GM06990 (cell line): ENCODE results near the gene RIMS1.
"Not testable (repeated sequence)": the region's sequence is repeated elsewhere in the genome, so short reads cannot be mapped to it uniquely, and the experiment has no call there.

ENCODE experiments used
- DNase-seq: peaks from one replicate; pipeline ENCODE4 v3.0.0-alpha.2; 2011; ENCODE audit not compliant: insufficient read length; ENCODE audit errors: extremely low read depth
- H3K27me3 ChIP-seq: replicated peaks from 2 replicates; pipeline ENCODE4 v1.6.0; 2011; ENCODE audit warnings: low read length; ENCODE audit not compliant: control insufficient read depth, insufficient read depth
- H3K36me3 ChIP-seq: 2 replicates; pipeline ENCODE4 v1.5.1; 2011; ENCODE audit warnings: low read length; ENCODE audit not compliant: control insufficient read depth, insufficient read depth
- H3K4me3 ChIP-seq: replicated peaks from 2 replicates; pipeline ENCODE4 v1.5.1; 2011; ENCODE audit warnings: low read depth, mild to moderate bottlenecking, control low read depth, low read length
- TF ChIP-seq, protein P1 (sequence below): IDR thresholded peaks from 2 replicates; pipeline ENCODE4 v1.5.1; 2011; ENCODE audit warnings: low read length, control low read depth, mild to moderate bottlenecking, inconsistent platforms; ENCODE audit not compliant: insufficient read depth, poor library complexity, severe bottlenecking

Gene RIMS1

DNA sequence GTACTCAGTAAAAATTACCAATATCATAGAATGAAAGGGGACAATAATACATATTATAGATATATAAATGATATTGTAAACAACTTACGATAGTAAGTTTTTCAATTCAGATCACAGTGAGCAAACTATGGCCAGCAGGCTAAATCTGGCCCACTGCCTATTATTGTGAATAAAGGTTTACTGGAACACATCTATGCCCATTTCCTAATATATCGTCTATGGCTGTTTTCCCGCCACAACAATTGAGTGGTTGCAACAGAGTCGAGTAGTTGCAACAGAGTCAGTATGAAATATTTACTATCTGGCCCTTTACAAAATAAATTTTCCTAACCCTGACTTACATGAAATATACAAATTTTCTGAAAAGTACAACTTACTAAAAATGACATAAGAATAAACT is 438.2 kb downstream of the RIMS1 start:
- no peaks in the 10 kb centered on the region for H3K36me3 ChIP-seq
- H3K27me3 ChIP-seq = no peaks in the 10 kb centered on the region
- no peak for DNase-seq
- no peak overlapping the region for H3K4me3 ChIP-seq
- TF ChIP-seq, protein P1, sequence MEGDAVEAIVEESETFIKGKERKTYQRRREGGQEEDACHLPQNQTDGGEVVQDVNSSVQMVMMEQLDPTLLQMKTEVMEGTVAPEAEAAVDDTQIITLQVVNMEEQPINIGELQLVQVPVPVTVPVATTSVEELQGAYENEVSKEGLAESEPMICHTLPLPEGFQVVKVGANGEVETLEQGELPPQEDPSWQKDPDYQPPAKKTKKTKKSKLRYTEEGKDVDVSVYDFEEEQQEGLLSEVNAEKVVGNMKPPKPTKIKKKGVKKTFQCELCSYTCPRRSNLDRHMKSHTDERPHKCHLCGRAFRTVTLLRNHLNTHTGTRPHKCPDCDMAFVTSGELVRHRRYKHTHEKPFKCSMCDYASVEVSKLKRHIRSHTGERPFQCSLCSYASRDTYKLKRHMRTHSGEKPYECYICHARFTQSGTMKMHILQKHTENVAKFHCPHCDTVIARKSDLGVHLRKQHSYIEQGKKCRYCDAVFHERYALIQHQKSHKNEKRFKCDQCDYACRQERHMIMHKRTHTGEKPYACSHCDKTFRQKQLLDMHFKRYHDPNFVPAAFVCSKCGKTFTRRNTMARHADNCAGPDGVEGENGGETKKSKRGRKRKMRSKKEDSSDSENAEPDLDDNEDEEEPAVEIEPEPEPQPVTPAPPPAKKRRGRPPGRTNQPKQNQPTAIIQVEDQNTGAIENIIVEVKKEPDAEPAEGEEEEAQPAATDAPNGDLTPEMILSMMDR = no peak

DNA sequence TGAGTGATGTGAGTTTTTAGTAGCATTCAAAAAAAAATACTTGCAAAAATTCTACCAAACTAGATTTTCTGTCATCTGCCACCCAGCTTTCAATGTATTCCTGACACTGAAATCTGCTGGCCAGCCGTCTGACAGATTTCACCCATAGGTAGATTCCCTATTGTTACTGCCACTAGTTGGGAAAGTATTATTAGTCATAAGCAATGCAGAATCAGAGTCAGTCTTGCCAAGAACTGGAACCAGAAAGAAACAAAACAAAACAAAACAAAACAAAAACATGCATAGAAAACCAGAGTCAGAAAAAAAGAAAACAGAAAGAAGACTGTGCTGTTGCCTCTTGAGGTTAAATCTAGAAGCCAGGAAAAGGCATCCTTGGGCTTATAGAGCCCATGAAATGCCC is 442.4 kb downstream of the RIMS1 start:
- H3K27me3 ChIP-seq = no peaks in the 10 kb centered on the region
- H3K36me3 ChIP-seq = no peaks in the 10 kb centered on the region
- no peak for DNase-seq
- TF ChIP-seq, protein P1 = no peak
- H3K4me3 ChIP-seq = no peak overlapping the region

DNA sequence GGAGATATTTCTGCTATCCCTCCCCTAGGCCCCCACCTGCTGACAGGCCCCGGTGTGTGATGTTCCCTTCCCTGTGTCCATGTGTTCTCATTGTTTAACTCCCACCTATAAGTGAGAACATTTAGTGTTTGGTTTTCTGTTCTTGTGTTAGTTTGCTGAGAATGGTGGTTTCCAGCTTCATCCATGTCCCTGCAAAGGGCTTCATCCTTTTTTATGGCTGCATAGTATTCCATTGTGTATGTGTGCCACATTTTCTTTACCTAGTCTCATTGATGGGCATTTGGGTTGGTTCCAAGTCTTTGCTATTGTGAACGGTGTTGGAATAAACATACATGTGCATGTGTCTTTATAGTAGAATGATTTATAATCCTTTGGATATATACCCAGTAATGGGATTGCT is 448.9 kb downstream of the RIMS1 start:
- H3K4me3 ChIP-seq, H3K27me3 ChIP-seq, DNase-seq, H3K36me3 ChIP-seq: not testable (repeated sequence)

DNA sequence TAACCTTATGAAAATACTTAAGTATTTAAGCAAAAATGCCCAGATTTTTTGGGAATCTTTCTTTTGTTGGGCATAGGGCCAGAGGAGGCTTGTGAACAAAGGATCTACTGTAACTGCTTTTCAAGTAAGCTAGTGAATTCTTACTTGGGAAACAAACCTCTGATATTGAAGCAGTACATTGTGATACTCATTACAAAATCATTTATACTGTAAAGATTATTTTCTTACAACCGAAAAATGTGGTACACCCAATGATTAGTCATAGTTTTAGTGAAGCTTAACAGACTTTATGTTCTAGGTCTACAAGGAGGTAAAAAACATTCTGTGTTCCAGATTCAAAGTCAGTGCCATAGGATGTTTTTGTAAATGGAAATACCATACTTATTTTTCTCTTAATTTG is 462.6 kb downstream of the RIMS1 start:
- no peaks in the 10 kb centered on the region for H3K27me3 ChIP-seq
- TF ChIP-seq, protein P1 = no peak
- no peak for DNase-seq
- H3K36me3 ChIP-seq = no peaks in the 10 kb centered on the region
- H3K4me3 ChIP-seq = no peak overlapping the region

DNA sequence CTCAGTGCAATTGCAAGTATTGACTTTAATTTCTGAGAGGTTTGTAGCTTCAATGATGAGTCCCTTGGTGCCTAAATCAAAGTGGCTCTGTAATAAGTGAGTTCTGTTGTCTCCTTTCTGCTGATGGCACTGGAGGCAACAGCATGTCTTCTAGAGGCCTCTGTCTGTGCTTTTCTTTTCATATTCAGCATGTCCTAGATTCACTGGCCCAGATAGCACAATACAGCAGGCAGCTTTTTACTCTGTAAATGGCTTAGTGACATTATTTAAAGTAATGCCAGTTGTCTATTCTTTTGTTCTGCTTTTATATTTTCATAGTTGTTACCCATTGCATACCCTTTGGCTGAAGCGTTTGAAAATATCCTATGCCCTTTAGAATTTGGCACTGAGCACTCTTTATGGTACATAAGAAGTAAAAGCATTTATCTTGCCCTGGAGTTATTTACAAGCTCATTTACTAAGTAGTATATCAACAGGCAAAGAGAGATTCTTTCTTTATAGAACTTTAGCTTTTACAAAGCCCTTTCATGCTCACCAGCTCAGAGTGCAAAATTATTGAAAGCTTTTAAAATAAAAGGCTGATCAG is 464.0 kb downstream of the RIMS1 start:
- H3K27me3 ChIP-seq = no peaks in the 10 kb centered on the region
- TF ChIP-seq, protein P1 = no peak
- no peak for DNase-seq

DNA sequence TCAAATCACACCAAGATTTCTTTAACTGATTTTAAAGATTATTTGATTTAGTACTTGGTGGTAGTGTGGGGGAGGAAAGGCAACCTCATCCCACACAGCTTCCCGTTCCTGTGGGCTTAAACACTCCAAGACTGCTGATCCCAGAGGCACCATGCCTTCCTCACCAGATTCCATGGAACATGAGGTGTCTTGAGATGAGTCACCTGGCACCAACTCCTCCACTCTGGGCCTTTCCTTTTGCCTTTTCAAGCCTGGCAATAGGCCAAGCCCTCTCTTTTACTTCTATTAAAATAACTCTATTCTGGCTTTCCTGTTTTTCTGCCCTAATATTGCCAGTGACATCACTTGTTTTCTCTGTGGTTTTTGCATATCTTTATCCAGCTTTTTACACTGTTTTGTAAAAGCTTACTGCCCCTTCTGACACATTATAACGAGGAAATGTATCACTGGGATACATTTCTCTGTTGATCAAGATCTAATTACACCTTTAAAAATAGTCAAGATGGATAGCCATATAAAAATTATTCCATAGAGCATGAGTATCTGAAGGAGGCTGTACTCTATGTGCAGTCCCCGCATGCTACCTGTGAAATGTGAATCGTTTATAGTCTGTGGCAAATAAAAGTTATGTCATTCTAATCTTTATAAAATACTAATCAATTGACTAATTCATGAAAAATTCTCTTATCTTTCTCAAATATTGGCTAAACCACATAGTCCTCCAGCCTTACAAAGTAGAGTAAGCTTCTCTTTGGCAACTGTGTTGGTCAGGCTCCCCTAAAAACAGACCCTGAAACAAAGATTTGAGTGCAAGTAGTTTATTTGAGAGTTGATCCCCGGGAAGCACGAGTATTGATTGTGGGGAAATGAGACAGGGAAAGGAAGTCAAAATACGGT is 477.7 kb downstream of the RIMS1 start:
- Histone ChIP-seq H3K27me3 (no peaks in the 10 kb centered on the region), H3K36me3 (no peaks in the 10 kb centered on the region), H3K4me3 (no peak overlapping the region)
- no peak for DNase-seq
- TF ChIP-seq, protein P1 = no peak

More for the DNA sequence above, 464.0 kb downstream of the RIMS1 start:
- no peak overlapping the region for H3K4me3 ChIP-seq
- no peaks in the 10 kb centered on the region for H3K36me3 ChIP-seq
